GM12878 (cell line): Measurements from ENCODE around the gene EHD2. TPM values are rescaled to one million over a fixed set of nuclear protein-coding genes. Genes with fewer than 3 reads are reported as not detected.

Experiments
- ATAC-seq: fragments of 200-7000 bp; cut with Tn5 transposase; 3 replicates; pipeline ENCODE4 v1.9.1; 2020; ENCODE audit warnings: mild to moderate bottlenecking, moderate library complexity
- BruUV-seq: library from RNA; stranded (reverse); fragments of 400-500 nt; replicated peaks from 2 replicates; lab custom pipeline; 2021; lab: Mats Ljungman, UMichigan
- CTCF ChIA-PET: fragments of 300-600 bp; sonication (Branson Sonifier 250); formaldehyde crosslinking; extraction: SDS; loops from one replicate; lab custom pipeline; 2021; ENCODE audit warnings: inconsistent platforms; lab: Yijun Ruan, JAX
- POLR2A ChIA-PET: fragments of 350-600 bp; formaldehyde crosslinking; extraction: SDS; loops from one replicate; lab custom pipeline; 2021; ENCODE audit warnings: inconsistent platforms; lab: Charles Lee
- RAD21 ChIA-PET: fragments of 300-600 bp; sonication (Branson Sonifier 250); formaldehyde crosslinking; loops from one replicate; lab custom pipeline; 2023; ENCODE audit warnings: antibody characterized with exemption; ENCODE audit not compliant: unreplicated experiment; lab: Charles Lee
- SMC1A ChIA-PET: fragments of 300-600 bp; sonication (Branson Sonifier 250); formaldehyde crosslinking; loops from one replicate; lab custom pipeline; 2023; ENCODE audit not compliant: unreplicated experiment, uncharacterized antibody; lab: Charles Lee
- DNase-seq: peaks from one replicate; pipeline ENCODE4 v3.0.0-alpha.2; 2011; ENCODE audit warnings: low read depth, low spot score
- FAIRE-seq: peaks from 3 replicates; lab custom pipeline; 2011; peaks lifted over from hg19 to GRCh38; lab: Jason Lieb, UNC
- H2AFZ ChIP-seq: 2 replicates; pipeline ENCODE4 v1.6.0; 2011; ENCODE audit warnings: low read depth, low read length, control low read depth; ENCODE audit not compliant: control insufficient read depth
- H3K27ac ChIP-seq: 2 replicates; pipeline ENCODE4 v1.5.1; 2011; ENCODE audit warnings: control low read depth; ENCODE audit not compliant: control insufficient read depth, insufficient read depth
- H3K27me3 ChIP-seq, 2 experiments: replicated peaks in 1 of 2; 2 replicates each; pipeline versions ENCODE4 v1.6.0 to v1.6.1; 2011; ENCODE audit warnings: low read length in 1 of 2; ENCODE audit not compliant: control insufficient read depth in 2 of 2, insufficient read depth in 2 of 2
- H3K36me3 ChIP-seq, 2 experiments: 2 replicates each; pipeline ENCODE4 v1.5.1; 2011; ENCODE audit warnings: low read length in 1 of 2; ENCODE audit not compliant: control insufficient read depth in 2 of 2, insufficient read depth in 2 of 2
- H3K4me1 ChIP-seq: 2 replicates; pipeline ENCODE4 v1.6.1; 2011; ENCODE audit warnings: mild to moderate bottlenecking, low read length, moderate library complexity, mixed read lengths; ENCODE audit not compliant: control insufficient read depth, insufficient read depth
- H3K4me2 ChIP-seq: 2 replicates; pipeline ENCODE4 v1.6.0; 2011; ENCODE audit warnings: control low read depth; ENCODE audit not compliant: control insufficient read depth, insufficient read depth
- H3K4me3 ChIP-seq: fragments of 200-600 bp; sonication (generic); 2 replicates; pipeline ENCODE4 v1.5.1; 2016
- H3K79me2 ChIP-seq: 2 replicates; pipeline ENCODE4 v1.6.0; 2011; ENCODE audit warnings: low read length; ENCODE audit not compliant: control insufficient read depth, insufficient read depth
- H3K9ac ChIP-seq: 2 replicates; pipeline ENCODE4 v1.8.0; 2011; ENCODE audit warnings: low read length, control low read depth, mixed read lengths; ENCODE audit not compliant: control insufficient read depth, insufficient read depth
- H3K9me3 ChIP-seq: replicated peaks from 3 replicates; pipeline ENCODE4 v1.5.1; 2011; ENCODE audit warnings: mild to moderate bottlenecking, low read length; ENCODE audit not compliant: control insufficient read depth, insufficient read depth
- H4K20me1 ChIP-seq: 2 replicates; pipeline ENCODE4 v1.6.0; 2011; ENCODE audit not compliant: control insufficient read depth, insufficient read depth
- ASH2L ChIP-seq: fragments of 300-600, 200-600 bp; sonication (generic); IDR thresholded peaks from 2 replicates; pipeline ENCODE4 v1.6.1; 2017; ENCODE audit warnings: low read depth, mild to moderate bottlenecking, borderline replicate concordance
- BHLHE40 ChIP-seq, 2 experiments: fragments of 450-650 bp in 1 of 2; IDR thresholded peaks; 2 replicates each; pipeline ENCODE4 v1.6.1; 2011 to 2017; ENCODE audit warnings: low read depth in 2 of 2, borderline replicate concordance in 1 of 2, improper control_type of control experiment in 1 of 2, low read length in 1 of 2, mild to moderate bottlenecking in 1 of 2
- CHD1 ChIP-seq: IDR thresholded peaks from 2 replicates; pipeline ENCODE4 v1.6.1; 2012; ENCODE audit warnings: low read depth, low read length, improper control_type of control experiment
- ETV6 ChIP-seq, 2 experiments: fragments of 450-650 bp in 1 of 2; IDR thresholded peaks in 1 of 2; conservative IDR thresholded peaks in 1 of 2; 2 replicates each; pipeline ENCODE4 v1.6.1; 2014; ENCODE audit warnings: antibody characterized with exemption in 1 of 2, borderline replicate concordance in 1 of 2, low read depth in 1 of 2, mild to moderate bottlenecking in 1 of 2, moderate library complexity in 1 of 2
- GABPA ChIP-seq: IDR thresholded peaks from 2 replicates; pipeline ENCODE4 v1.6.1; 2014; ENCODE audit warnings: antibody characterized with exemption, low read depth, mild to moderate bottlenecking, inconsistent platforms
- HCFC1 ChIP-seq: fragments of 150-350 bp; IDR thresholded peaks from 2 replicates; pipeline ENCODE4 v1.6.1; 2014; ENCODE audit warnings: low read length
- HDGF ChIP-seq: fragments of 450-650 bp; IDR thresholded peaks from 2 replicates; pipeline ENCODE4 v1.6.1; 2016; ENCODE audit warnings: antibody characterized with exemption
- IKZF2 ChIP-seq, 2 experiments: fragments of 450-650 bp; IDR thresholded peaks; 2 replicates each; pipeline ENCODE4 v1.6.1; 2017; ENCODE audit warnings: mild to moderate bottlenecking in 2 of 2, moderate library complexity in 2 of 2
- MAX ChIP-seq: IDR thresholded peaks from 2 replicates; pipeline ENCODE4 v1.6.1; 2012; ENCODE audit warnings: low read depth, low read length, improper control_type of control experiment
- MEF2A ChIP-seq: IDR thresholded peaks from 2 replicates; pipeline ENCODE4 v1.6.1; 2011; ENCODE audit warnings: low read depth, mild to moderate bottlenecking, low read length, moderate library complexity; ENCODE audit not compliant: insufficient read depth
- MEF2B ChIP-seq: fragments of 450-650 bp; IDR thresholded peaks from 2 replicates; pipeline ENCODE4 v1.6.1; 2018; ENCODE audit warnings: mild to moderate bottlenecking, moderate library complexity; ENCODE audit not compliant: partially characterized antibody, poor library complexity, severe bottlenecking
- NFIC ChIP-seq: IDR thresholded peaks from 2 replicates; pipeline ENCODE4 v1.6.1; 2012; ENCODE audit warnings: low read depth, mild to moderate bottlenecking, inconsistent platforms, low read length, moderate library complexity
- NKRF ChIP-seq: fragments of 450-650 bp; conservative IDR thresholded peaks from 2 replicates; pipeline ENCODE4 v1.6.1; 2017; ENCODE audit warnings: mild to moderate bottlenecking, moderate library complexity
- POLR2A ChIP-seq: IDR thresholded peaks from 2 replicates; pipeline ENCODE4 v1.6.1; 2011; ENCODE audit warnings: low read depth, mild to moderate bottlenecking, low read length
- POU2F2 ChIP-seq: IDR thresholded peaks from 3 replicates; pipeline ENCODE4 v1.6.1; 2011; ENCODE audit warnings: low read depth, mild to moderate bottlenecking, low read length, borderline replicate concordance
- RFX5 ChIP-seq: IDR thresholded peaks from 2 replicates; pipeline ENCODE4 v1.6.1; 2011; ENCODE audit warnings: low read depth, low read length, improper control_type of control experiment
- SMAD5 ChIP-seq: IDR thresholded peaks from 2 replicates; pipeline ENCODE4 v1.6.1; 2016; ENCODE audit warnings: antibody characterized with exemption, low read depth
- TBL1XR1 ChIP-seq: IDR thresholded peaks from 2 replicates; pipeline ENCODE4 v1.6.1; 2012; ENCODE audit warnings: low read depth, low read length, improper control_type of control experiment
- ZBTB33 ChIP-seq: fragments of 450-650 bp; IDR thresholded peaks from 2 replicates; pipeline ENCODE4 v1.6.1; 2017; ENCODE audit warnings: mild to moderate bottlenecking
- ZNF217 ChIP-seq: fragments of 450-650 bp; IDR thresholded peaks from 2 replicates; pipeline ENCODE4 v1.6.1; 2017; ENCODE audit warnings: antibody characterized with exemption, mild to moderate bottlenecking
- WGBS: methylation state at CpG from one replicate; pipeline ENCODE4 v1.1.6; 2016; ENCODE audit warnings: low lambda C conversion rate; ENCODE audit not compliant: insufficient replicate concordance, insufficient coverage; ENCODE audit errors: missing lambda C conversion rate; 5-methylcytosine and 5-hydroxymethylcytosine counted together
- in situ Hi-C: fragments of 300-500 bp; cut with MboI; formaldehyde crosslinking; loops from 9 replicates; pipeline ENCODE4 v1.14.3; 2018; ENCODE audit warnings: mixed read lengths
- intact Hi-C: fragments of 100-400 bp; cut with micrococcal nuclease; formaldehyde crosslinking; loops from one replicate; pipeline ENCODE4 v1.14.2; 2022; ENCODE audit not compliant: unreplicated experiment
- polyA plus RNA-seq, 11 experiments: library from polyadenylated mRNA; depleted of rRNA in 4 of 11; unstranded in 6 of 11; stranded (reverse) in 5 of 11; fragments of >200 nt; fragmentation: Nextera tagmentation in 4 of 11; fragmentation: Illumina TruSeq in 1 of 11; extraction: Ambion mirVana in 4 of 11; extraction: Trizol in 1 of 11; gene quantifications; 1 replicate in 1 of 11; 2 replicates in 10 of 11; pipeline versions ENCODE4 v1.2.1 to v1.2.3, GENCODE V29; 2011 to 2016; ENCODE audit warnings: inconsistent platforms in 2 of 11, missing spikeins in 2 of 11, low read depth in 1 of 11
- total RNA-seq, 4 experiments: library from RNA; depleted of rRNA in 3 of 4; stranded (reverse); fragments of >200 nt in 3 of 4; fragmentation: Illumina TruSeq in 1 of 4; extraction: Trizol in 1 of 4; gene quantifications; 2 replicates each; pipeline versions ENCODE4 v1.2.1 to v1.2.3, GENCODE V29; 2013 to 2021

The EHD2 gene
- total and polyA plus RNA-seq, 10 of the 15 experiments (the other 5 are each of a cell fraction or from before 2014, with no cell fraction given), result 0.12 to 0.24 (median 0.23) TPM; not detected in 7

- ChIA-PET CTCF (no interaction called here), SMC1A (no interaction called here), POLR2A (interaction anchor here (0.6 kb wide), 1 partner anchor 1628 kb away, joined by 5 read pairs; no protein-coding TSS in a partner anchor), RAD21 (no interaction called here)
- no peaks in the 10 kb centered on the region for H3K9me3 ChIP-seq
- peak; percentile 99 for ATAC-seq
- DNase-seq, result peak; percentile 31
- intact Hi-C loops, result no loop called here
- H3K27ac ChIP-seq, result peak within 1 kb of the TSS; percentile 90
- H3K36me3 ChIP-seq, result no peaks in the 10 kb centered on the region; a peak in 1 of 4 replicates
- in situ Hi-C loops, result no loop called here
- H2AFZ ChIP-seq, result peak within 1 kb of the TSS; percentile 97
- peak within 1 kb of the TSS; percentile 73 for H3K9ac ChIP-seq
- H3K4me2 ChIP-seq, result peak within 1 kb of the TSS; percentile 93
- 2% methylated on average over 53 of the region's 65 CpGs for WGBS
- FAIRE-seq, result peak; percentile 89
- no TSS peak for BruUV-seq
- H3K27me3 ChIP-seq, result no peaks in the 10 kb centered on the region
- H3K79me2 ChIP-seq, result peaks cover 18% of the 10 kb centered on the region
- peak within 1 kb of the TSS; percentile 94 for H3K4me3 ChIP-seq
- H3K4me1 ChIP-seq, result peaks cover 6% of the 10 kb centered on the region
- H4K20me1 ChIP-seq, result no peaks in the 10 kb centered on the region
- peak; percentile 98 for TF ChIP-seq CHD1
- no peak for TF ChIP-seq GABPA
- TF ChIP-seq ETV6 (conservative IDR thresholded peaks at IDR 0.05 in 1 of 2, IDR thresholded peaks at IDR 0.05 in 1 of 2; ENCODE audit: borderline replicate concordance in 1 of 2, low read depth in 1 of 2), result no peak
- TF ChIP-seq ASH2L, result no peak
- 0 out of 2 replicates have a peak, but pooled peaks have one; percentile 26 for TF ChIP-seq HDGF
- TF ChIP-seq HCFC1, result no peak; the same call in 1 of the 2 replicates
- no peak for TF ChIP-seq MEF2B
- TF ChIP-seq TBL1XR1, result peak; percentile 38; the same call in 1 of the 2 replicates
- peak; percentile 29; the same call in 1 of the 2 replicates for TF ChIP-seq RFX5
- TF ChIP-seq NFIC, result peak; percentile 17; the same call in 1 of the 2 replicates
- peak; percentile 10 for TF ChIP-seq MAX
- TF ChIP-seq NKRF, result peak; percentile 78
- peak; percentile 62; the same call in 2 of the 3 replicates for TF ChIP-seq POU2F2
- peak; percentile 99 for TF ChIP-seq POLR2A
- no peak for TF ChIP-seq ZNF217
- TF ChIP-seq SMAD5, result peak; percentile 56; the same call in 1 of the 2 replicates
- peak; percentile 14 to 31; a peak in 1 of 4 replicates for TF ChIP-seq IKZF2 (IDR thresholded peaks at IDR 0.05)
- TF ChIP-seq MEF2A, result 0 out of 2 replicates have a peak, but pooled peaks have one; percentile 15
- peak; percentile 96 to 99 for TF ChIP-seq BHLHE40 (IDR thresholded peaks at IDR 0.05; ENCODE audit: borderline replicate concordance in 1 of 2, low read depth in 2 of 2, low read length in 1 of 2)
- no peak for TF ChIP-seq ZBTB33
Observed at GRCh38 chr19:47778049-47778953, 65.1 kb downstream of the EHD2 start, which contains the start of gene SELENOW. Gene SELENOW, plus strand, starts transcription at chr19:47778703. Its CDS starts 83 bp downstream, at chr19:47778786.
